Measurements from ENCODE around the gene MEIS3.

DNA sequence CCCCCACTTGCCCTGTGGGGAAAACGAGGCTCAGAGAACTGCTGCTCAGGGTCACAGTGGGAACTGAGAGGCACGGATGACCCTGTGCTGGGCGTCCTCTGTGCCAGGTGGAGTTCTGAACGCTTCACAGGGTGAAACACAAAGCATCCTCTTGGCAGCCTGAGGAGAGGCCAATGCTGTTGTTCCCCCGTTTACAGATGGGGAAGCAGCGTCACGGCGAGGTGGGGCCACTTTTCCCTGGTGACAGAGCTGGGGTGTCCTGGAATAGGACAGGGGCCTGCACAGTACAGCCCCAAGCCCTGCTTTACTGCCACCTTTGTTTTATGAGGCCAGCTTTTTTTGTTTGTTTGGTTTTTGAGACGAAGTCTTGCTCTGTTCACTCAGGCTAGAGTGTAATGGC, 48.1 kb downstream of the MEIS3 start:
- no peak for TF ChIP-seq EZH2phosphoT487 (IDR thresholded peaks at IDR 0.05; ENCODE audit: insufficient read depth, low read depth)
- TF ChIP-seq EZH2 (IDR thresholded peaks at IDR 0.05; ENCODE audit: insufficient read depth, poor library complexity, severe bottlenecking) = no peak
